GM23248 (cell line): ENCODE data around the gene WNT3A.

ENCODE experiments used
- EZH2 ChIP-seq: fragments of 200-600 bp; sonication (generic); IDR thresholded peaks from 2 replicates; pipeline ENCODE4 v1.6.1; 2018; ENCODE audit warnings: antibody characterized with exemption, mild to moderate bottlenecking; ENCODE audit not compliant: insufficient read depth, poor library complexity, severe bottlenecking
- EZH2phosphoT487 ChIP-seq: fragments of 200-600 bp; sonication (generic); IDR thresholded peaks from 2 replicates; pipeline ENCODE4 v1.6.1; 2018; ENCODE audit warnings: antibody characterized with exemption, moderate library complexity, mild to moderate bottlenecking, low read depth; ENCODE audit not compliant: insufficient read depth

GRCh38 chr1:228108055-228108690 is 101.4 kb downstream of the WNT3A start:
- TF ChIP-seq EZH2phosphoT487 (no peak), EZH2 (no peak)
